D721Med (cell line): ENCODE results near the gene FADS2.

Experiments
- DNase-seq: peaks from one replicate; pipeline ENCODE4 v3.0.0; 2011; ENCODE audit warnings: low spot score; ENCODE audit not compliant: insufficient read length
- FAIRE-seq: peaks from 2 replicates; lab custom pipeline; 2011; peaks lifted over from hg19 to GRCh38; lab: Jason Lieb, UNC
- TF ChIP-seq, protein P1 (sequence below): IDR thresholded peaks from 2 replicates; pipeline ENCODE4 v1.5.1; 2012; ENCODE audit warnings: mild to moderate bottlenecking, control low read depth; ENCODE audit not compliant: insufficient read depth; ENCODE audit errors: missing control alignments

Gene FADS2

DNA sequence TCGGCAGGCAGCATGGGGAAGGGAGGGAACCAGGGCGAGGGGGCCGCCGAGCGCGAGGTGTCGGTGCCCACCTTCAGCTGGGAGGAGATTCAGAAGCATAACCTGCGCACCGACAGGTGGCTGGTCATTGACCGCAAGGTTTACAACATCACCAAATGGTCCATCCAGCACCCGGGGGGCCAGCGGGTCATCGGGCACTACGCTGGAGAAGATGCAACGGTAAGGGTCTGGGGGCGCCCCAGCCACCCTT lies 204 bp downstream of the FADS2 start:
- DNase-seq = no peak
- FAIRE-seq = no peak
- TF ChIP-seq, protein P1, sequence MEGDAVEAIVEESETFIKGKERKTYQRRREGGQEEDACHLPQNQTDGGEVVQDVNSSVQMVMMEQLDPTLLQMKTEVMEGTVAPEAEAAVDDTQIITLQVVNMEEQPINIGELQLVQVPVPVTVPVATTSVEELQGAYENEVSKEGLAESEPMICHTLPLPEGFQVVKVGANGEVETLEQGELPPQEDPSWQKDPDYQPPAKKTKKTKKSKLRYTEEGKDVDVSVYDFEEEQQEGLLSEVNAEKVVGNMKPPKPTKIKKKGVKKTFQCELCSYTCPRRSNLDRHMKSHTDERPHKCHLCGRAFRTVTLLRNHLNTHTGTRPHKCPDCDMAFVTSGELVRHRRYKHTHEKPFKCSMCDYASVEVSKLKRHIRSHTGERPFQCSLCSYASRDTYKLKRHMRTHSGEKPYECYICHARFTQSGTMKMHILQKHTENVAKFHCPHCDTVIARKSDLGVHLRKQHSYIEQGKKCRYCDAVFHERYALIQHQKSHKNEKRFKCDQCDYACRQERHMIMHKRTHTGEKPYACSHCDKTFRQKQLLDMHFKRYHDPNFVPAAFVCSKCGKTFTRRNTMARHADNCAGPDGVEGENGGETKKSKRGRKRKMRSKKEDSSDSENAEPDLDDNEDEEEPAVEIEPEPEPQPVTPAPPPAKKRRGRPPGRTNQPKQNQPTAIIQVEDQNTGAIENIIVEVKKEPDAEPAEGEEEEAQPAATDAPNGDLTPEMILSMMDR = no peak

DNA sequence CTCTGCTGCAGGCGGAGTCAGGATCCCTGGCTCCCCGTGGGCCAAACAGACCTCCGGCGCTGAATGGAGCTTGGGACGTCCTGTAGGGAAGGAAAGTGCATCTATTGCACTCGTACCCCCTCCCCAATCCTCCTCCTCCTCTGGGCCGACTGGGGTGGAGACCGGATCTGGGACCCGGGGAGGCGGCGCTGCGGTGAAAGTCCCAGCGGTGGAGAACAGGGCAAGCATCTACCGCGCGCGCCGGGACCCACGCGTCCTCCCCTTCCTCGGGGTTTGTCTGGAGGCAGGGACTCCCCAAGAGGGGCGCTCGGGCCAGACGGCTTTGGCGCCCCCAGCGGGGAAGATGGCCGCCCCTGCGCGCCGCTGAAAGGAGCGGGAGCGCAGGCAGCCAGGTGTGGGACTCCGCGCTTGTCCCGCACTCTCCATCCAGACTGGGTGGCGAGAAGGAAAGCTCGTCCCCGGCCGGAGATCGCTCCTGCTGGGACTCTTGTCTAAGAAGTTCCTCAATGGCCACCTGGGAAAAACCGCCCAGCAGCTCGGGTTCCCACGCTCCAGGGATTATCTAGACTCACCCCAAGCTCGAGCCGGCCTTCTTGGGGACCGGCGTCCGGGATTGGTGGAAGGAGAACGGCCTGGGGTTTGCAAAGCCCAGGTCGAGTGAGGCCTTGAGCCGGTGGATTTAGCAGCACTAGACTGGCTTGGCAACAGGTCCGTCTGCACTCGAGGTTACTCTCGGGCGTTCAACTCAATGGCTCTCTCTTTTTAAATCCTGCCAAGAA lies 718 bp downstream of the FADS2 start:
- TF ChIP-seq, protein P1 = peak; percentile 37
- DNase-seq (no peak), FAIRE-seq (no peak)

DNA sequence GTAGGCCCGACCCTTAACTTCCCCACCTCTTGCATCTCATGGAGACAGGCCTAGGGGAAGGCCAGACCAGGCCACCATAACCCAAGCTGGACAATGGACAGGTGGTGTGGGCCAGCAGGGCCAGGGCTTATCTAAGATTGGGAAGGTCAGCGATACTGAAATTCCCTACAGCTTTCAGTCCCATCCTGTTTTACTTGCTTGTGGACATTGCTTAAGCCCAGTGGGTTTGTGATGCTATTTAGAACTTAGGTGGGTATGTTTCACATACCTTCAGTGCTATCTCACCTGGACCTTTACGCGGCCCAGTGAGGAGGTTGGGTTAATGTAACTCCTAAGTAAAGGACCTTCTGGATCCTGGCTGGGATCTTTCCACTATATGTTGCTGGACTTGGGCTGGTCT lies 1.7 kb downstream of the FADS2 start:
- FAIRE-seq (no peak), DNase-seq (no peak)
- TF ChIP-seq, protein P1 = no peak

DNA sequence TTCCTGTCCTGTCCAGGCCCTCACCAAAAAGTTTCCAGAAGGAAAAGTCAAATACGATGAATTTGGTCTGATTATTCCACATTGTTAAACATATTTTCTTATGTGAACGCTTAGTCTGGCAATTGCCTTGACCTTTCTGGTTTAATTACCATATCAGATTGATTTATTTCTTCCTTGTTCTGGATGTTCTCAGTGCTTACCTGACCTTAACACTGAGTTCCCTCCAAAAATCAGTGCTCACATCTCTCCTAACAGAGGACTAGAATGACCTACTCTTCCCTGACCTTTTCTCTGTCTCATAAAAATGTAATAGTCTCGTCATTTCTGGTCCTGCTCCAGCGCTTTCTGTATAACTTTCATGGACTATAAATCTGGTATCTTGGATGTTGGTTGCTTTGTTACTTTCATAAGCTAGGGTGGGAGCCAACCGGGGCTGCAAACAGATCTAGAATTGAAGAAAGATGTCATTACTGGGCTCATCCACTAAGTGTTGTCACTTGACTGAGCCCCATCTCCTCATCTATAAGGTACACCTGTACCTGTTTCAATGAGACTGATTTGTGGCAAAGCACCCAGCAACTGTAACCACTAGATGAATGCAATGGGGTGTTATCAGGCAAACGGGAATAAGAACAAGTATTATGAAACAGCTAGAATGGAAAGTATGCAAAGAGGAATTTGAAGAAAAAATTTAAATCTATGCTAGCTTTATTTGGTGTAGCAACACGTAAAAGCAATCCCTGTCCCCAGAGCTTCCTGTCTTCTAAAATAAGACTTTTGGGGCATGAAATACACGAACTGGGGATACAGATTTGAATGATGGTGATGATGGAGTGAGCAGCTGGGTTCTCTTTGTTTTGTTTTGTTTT lies 2.4 kb downstream of the FADS2 start:
- DNase-seq (no peak), FAIRE-seq (no peak)
- TF ChIP-seq, protein P1 = no peak

DNA sequence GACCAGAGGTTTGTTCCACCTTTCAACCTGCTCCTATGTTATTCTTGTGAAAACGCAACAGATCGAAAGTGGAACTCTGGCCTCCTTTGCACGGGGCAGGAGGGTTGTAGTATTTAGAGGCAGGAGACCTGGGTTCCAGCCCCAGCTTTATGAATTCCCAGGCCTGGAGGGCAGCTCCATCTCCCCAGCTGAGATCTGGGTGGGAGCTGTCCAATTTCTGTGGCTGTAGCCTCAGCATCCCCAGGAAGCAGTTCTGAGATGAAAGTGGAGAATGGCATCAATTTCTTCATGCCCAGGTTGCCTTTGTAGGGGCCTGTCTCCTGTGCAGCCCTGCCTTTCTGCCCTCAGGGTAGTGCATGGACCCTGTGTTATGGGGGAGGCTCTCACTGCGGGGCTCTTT lies 4.1 kb downstream of the FADS2 start:
- TF ChIP-seq, protein P1 = no peak

DNA sequence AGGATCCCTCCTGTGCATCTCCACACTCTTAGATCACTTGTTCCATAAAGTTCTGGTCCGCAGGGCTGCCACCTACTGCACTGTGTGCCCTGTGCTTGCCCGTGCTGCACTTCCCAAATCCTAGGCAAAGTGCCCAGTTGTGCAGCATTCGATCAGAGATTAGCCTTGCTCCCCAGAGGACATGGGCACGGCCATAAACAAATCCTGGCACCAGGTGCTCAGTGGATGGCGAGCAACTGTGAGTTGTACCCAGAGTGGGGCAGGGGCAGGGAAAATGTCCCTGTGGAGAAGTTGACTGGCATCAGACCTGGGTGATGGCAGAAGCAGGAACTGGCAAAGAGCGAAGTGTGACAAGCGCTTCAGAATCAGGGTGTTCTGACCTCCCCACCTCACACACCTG lies 4.7 kb downstream of the FADS2 start:
- no peak for FAIRE-seq

More for the DNA sequence above, 4.1 kb downstream of the FADS2 start:
- FAIRE-seq = no peak
- no peak for DNase-seq

More for the DNA sequence above, 4.7 kb downstream of the FADS2 start:
- no peak for DNase-seq
- TF ChIP-seq, protein P1 = no peak
